PC-3 (cell line): Measurements from ENCODE around the gene KLHL2.

Experiments
- EZH2 ChIP-seq: fragments of 300-600 bp; sonication (generic); IDR thresholded peaks from one replicate; pipeline ENCODE4 v1.6.1; 2017; ENCODE audit warnings: antibody characterized with exemption, mild to moderate bottlenecking, low read length; ENCODE audit not compliant: unreplicated experiment
- TF ChIP-seq, protein P1 (sequence below): fragments of 300-600 bp; sonication (generic); conservative IDR thresholded peaks from 2 replicates; pipeline ENCODE4 v1.5.1; 2017; ENCODE audit warnings: antibody characterized with exemption, low read depth, mild to moderate bottlenecking, low read length

GRCh38 chr4:165192956-165193355 is 14.4 kb upstream of the KLHL2 start:
- TF ChIP-seq, protein P1, sequence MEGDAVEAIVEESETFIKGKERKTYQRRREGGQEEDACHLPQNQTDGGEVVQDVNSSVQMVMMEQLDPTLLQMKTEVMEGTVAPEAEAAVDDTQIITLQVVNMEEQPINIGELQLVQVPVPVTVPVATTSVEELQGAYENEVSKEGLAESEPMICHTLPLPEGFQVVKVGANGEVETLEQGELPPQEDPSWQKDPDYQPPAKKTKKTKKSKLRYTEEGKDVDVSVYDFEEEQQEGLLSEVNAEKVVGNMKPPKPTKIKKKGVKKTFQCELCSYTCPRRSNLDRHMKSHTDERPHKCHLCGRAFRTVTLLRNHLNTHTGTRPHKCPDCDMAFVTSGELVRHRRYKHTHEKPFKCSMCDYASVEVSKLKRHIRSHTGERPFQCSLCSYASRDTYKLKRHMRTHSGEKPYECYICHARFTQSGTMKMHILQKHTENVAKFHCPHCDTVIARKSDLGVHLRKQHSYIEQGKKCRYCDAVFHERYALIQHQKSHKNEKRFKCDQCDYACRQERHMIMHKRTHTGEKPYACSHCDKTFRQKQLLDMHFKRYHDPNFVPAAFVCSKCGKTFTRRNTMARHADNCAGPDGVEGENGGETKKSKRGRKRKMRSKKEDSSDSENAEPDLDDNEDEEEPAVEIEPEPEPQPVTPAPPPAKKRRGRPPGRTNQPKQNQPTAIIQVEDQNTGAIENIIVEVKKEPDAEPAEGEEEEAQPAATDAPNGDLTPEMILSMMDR, result no peak
- TF ChIP-seq EZH2, result no peak
